Caco-2 (cell line): Measurements from ENCODE around the gene MYCBP2. TPM values are rescaled to one million over a fixed set of nuclear protein-coding genes. Genes with fewer than 3 reads are reported as not detected.

Experiments
- BruUV-seq: library from RNA; stranded (reverse); fragments of 400-500 nt; replicated peaks from 2 replicates; lab custom pipeline; 2021; lab: Mats Ljungman, UMichigan
- CTCF ChIA-PET: fragments of 300-600 bp; sonication (Branson Sonifier 250); formaldehyde crosslinking; loops from one replicate; lab custom pipeline; 2022; ENCODE audit warnings: antibody characterized with exemption; lab: Charles Lee
- POLR2A ChIA-PET: fragments of 300-600 bp; sonication (Branson Sonifier 250); formaldehyde crosslinking; loops from one replicate; lab custom pipeline; 2022; ENCODE audit warnings: antibody characterized with exemption; lab: Charles Lee
- DNase-seq, 2 experiments: peaks; one replicate each; pipeline versions ENCODE4 v3.0.0 to v3.0.0-alpha.2; 2020 to 2022
- H3K27me3 ChIP-seq: replicated peaks from 2 replicates; pipeline ENCODE4 v1.6.0; 2011; ENCODE audit warnings: low read length; ENCODE audit not compliant: control insufficient read depth, insufficient read depth
- H3K36me3 ChIP-seq: 2 replicates; pipeline ENCODE4 v1.5.1; 2011; ENCODE audit warnings: low read length; ENCODE audit not compliant: control insufficient read depth, insufficient read depth
- H3K4me1 ChIP-seq: fragments of 250-450 bp; sonication (Bioruptor Pico); 2 replicates; pipeline ENCODE4 v1.5.1; 2020; ENCODE audit warnings: mild to moderate bottlenecking
- H3K4me3 ChIP-seq: 2 replicates; pipeline ENCODE4 v1.5.1; 2011; ENCODE audit warnings: low read depth, mild to moderate bottlenecking, control low read depth, low read length
- H3K9me3 ChIP-seq: fragments of 250-450 bp; sonication (Bioruptor Pico); 2 replicates; pipeline ENCODE4 v1.5.1; 2020; ENCODE audit warnings: mild to moderate bottlenecking, moderate library complexity
- H3K27ac Mint-ChIP-seq: one replicate; pipeline ENCODE4 v1.8.0; 2022; ENCODE audit warnings: mixed read lengths; ENCODE audit not compliant: unreplicated experiment
- H3K27me3 Mint-ChIP-seq: one replicate; pipeline ENCODE4 v1.8.0; 2022; ENCODE audit warnings: mixed read lengths; ENCODE audit not compliant: insufficient read depth, unreplicated experiment
- H3K36me3 Mint-ChIP-seq: one replicate; pipeline ENCODE4 v1.8.0; 2022; ENCODE audit warnings: mild to moderate bottlenecking, mixed read lengths; ENCODE audit not compliant: insufficient read depth, unreplicated experiment
- H3K4me1 Mint-ChIP-seq: one replicate; pipeline ENCODE4 v1.8.0; 2022; ENCODE audit warnings: low read depth, mixed read lengths; ENCODE audit not compliant: unreplicated experiment
- H3K4me3 Mint-ChIP-seq: one replicate; pipeline ENCODE4 v1.8.0; 2022; ENCODE audit warnings: mild to moderate bottlenecking, moderate library complexity, mixed read lengths; ENCODE audit not compliant: unreplicated experiment
- H3K9me3 Mint-ChIP-seq: one replicate; pipeline ENCODE4 v1.8.0; 2022; ENCODE audit warnings: mixed read lengths; ENCODE audit not compliant: unreplicated experiment
- CTCF ChIP-seq, 2 experiments: fragments of 200-600 bp in 1 of 2; IDR thresholded peaks; 1 replicate in 1 of 2; 2 replicates in 1 of 2; pipeline versions ENCODE4 v1.5.1 to v1.8.0; 2011 to 2022; ENCODE audit warnings: antibody characterized with exemption in 1 of 2, control low read depth in 1 of 2, inconsistent platforms in 1 of 2, low read depth in 1 of 2, low read length in 1 of 2, mild to moderate bottlenecking in 1 of 2, moderate library complexity in 1 of 2; ENCODE audit not compliant: insufficient read depth in 1 of 2, severe bottlenecking in 1 of 2, unreplicated experiment in 1 of 2
- intact Hi-C: fragments of 100-400 bp; cut with micrococcal nuclease; formaldehyde crosslinking; loops from one replicate; pipeline ENCODE4 v1.10.0; 2022; ENCODE audit not compliant: unreplicated experiment
- total RNA-seq: library from RNA; stranded (reverse); gene quantifications from 2 replicates; pipeline ENCODE4 v1.2.3, GENCODE V29; 2022

Gene MYCBP2
- total RNA-seq, 1 experiment from 2014 or later = 41.3 TPM

GRCh38 chr13:77056382-77056781, 270.5 kb downstream of the MYCBP2 start:
- DNase-seq = no peak
- ChIA-PET POLR2A (no interaction called here), CTCF (no interaction called here)

GRCh38 chr13:77055158-77055557, 271.7 kb downstream of the MYCBP2 start:
- H3K36me3 ChIP-seq = no peaks in the 10 kb centered on the region; the same call in 1 of the 2 replicates
- H3K9me3 ChIP-seq = no peaks in the 10 kb centered on the region
- no peak overlapping the region for H3K4me3 ChIP-seq
- no peaks in the 10 kb centered on the region for H3K4me1 ChIP-seq
- H3K27me3 ChIP-seq = no peaks in the 10 kb centered on the region
- Mint-ChIP-seq H3K27ac (no peak overlapping the region), H3K4me3 (no peak overlapping the region), H3K27me3 (no peaks in the 10 kb centered on the region), H3K9me3 (no peaks in the 10 kb centered on the region), H3K36me3 (peaks cover 21% of the 10 kb centered on the region), H3K4me1 (peaks cover 5% of the 10 kb centered on the region)
- BruUV-seq = no TSS peak
- DNase-seq = no peak
- no peak for TF ChIP-seq CTCF (IDR thresholded peaks at IDR 0.05; ENCODE audit: insufficient read depth in 1 of 2, low read depth in 1 of 2, low read length in 1 of 2, severe bottlenecking in 1 of 2, unreplicated experiment in 1 of 2)
- CTCF ChIA-PET = interaction anchor here (0.8 kb wide), 1 partner anchor 12 kb away, joined by 3 read pairs; no protein-coding TSS in a partner anchor
- intact Hi-C loops = loop anchor here (10.0 kb wide), 1 partner anchor 420 kb away; no protein-coding TSS in a partner anchor
- POLR2A ChIA-PET = no interaction called here

More at GRCh38 chr13:77056382-77056781, 270.5 kb downstream of the MYCBP2 start:
- no peak overlapping the region for H3K4me3 ChIP-seq
- H3K9me3 ChIP-seq = no peaks in the 10 kb centered on the region
- Mint-ChIP-seq H3K27me3 (no peaks in the 10 kb centered on the region), H3K9me3 (no peaks in the 10 kb centered on the region), H3K27ac (no peak overlapping the region), H3K4me3 (no peak overlapping the region), H3K4me1 (peaks cover 5% of the 10 kb centered on the region), H3K36me3 (peaks cover 16% of the 10 kb centered on the region)
- no peaks in the 10 kb centered on the region for H3K4me1 ChIP-seq
- H3K27me3 ChIP-seq = no peaks in the 10 kb centered on the region
- TF ChIP-seq CTCF (IDR thresholded peaks at IDR 0.05; ENCODE audit: insufficient read depth in 1 of 2, low read depth in 1 of 2, low read length in 1 of 2, severe bottlenecking in 1 of 2, unreplicated experiment in 1 of 2) = no peak
- no TSS peak for BruUV-seq
- H3K36me3 ChIP-seq = no peaks in the 10 kb centered on the region; the same call in 1 of the 2 replicates
- intact Hi-C loops = loop anchor here (10.0 kb wide), 1 partner anchor 418 kb away; no protein-coding TSS in a partner anchor

- H3K4me3 ChIP-seq = no peak overlapping the region
- Mint-ChIP-seq H3K4me3 (no peak overlapping the region), H3K9me3 (no peaks in the 10 kb centered on the region), H3K27me3 (no peaks in the 10 kb centered on the region), H3K4me1 (peaks cover 5% of the 10 kb centered on the region), H3K27ac (no peak overlapping the region), H3K36me3 (peaks cover 26% of the 10 kb centered on the region)
- no TSS peak for BruUV-seq
- no peak for TF ChIP-seq CTCF (IDR thresholded peaks at IDR 0.05; ENCODE audit: insufficient read depth in 1 of 2, low read depth in 1 of 2, low read length in 1 of 2, severe bottlenecking in 1 of 2, unreplicated experiment in 1 of 2)
- ChIA-PET POLR2A (no interaction called here), CTCF (no interaction called here)
- no peaks in the 10 kb centered on the region for H3K27me3 ChIP-seq
- no peak for DNase-seq
- no peaks in the 10 kb centered on the region for H3K4me1 ChIP-seq
- no peaks in the 10 kb centered on the region for H3K9me3 ChIP-seq
- intact Hi-C loops = loop anchor here (10.0 kb wide), 1 partner anchor 422 kb away; no protein-coding TSS in a partner anchor
- no peaks in the 10 kb centered on the region; the same call in 1 of the 2 replicates for H3K36me3 ChIP-seq
These were observed 273.7 kb downstream of the MYCBP2 start for GRCh38 chr13:77053192-77053591.
